Activated CD4-positive, alpha-beta T cell treated with anti-CD3 and anti-CD28 coated beads, Interleukin-2, amount 50 U/mL, for 24 hours (primary cell): Measurements from ENCODE around the gene ABCB7.
"Not testable (repeated sequence)": the region's sequence is repeated elsewhere in the genome, so short reads cannot be mapped to it uniquely, and the experiment has no call there.

Experiments used
- DNase-seq, 2 donors: peaks; one replicate each; pipeline ENCODE4 v3.0.0-alpha.2; 2020; ENCODE audit warnings: low read depth in 1 of 2, low spot score in 1 of 2

The ABCB7 gene

DNA sequence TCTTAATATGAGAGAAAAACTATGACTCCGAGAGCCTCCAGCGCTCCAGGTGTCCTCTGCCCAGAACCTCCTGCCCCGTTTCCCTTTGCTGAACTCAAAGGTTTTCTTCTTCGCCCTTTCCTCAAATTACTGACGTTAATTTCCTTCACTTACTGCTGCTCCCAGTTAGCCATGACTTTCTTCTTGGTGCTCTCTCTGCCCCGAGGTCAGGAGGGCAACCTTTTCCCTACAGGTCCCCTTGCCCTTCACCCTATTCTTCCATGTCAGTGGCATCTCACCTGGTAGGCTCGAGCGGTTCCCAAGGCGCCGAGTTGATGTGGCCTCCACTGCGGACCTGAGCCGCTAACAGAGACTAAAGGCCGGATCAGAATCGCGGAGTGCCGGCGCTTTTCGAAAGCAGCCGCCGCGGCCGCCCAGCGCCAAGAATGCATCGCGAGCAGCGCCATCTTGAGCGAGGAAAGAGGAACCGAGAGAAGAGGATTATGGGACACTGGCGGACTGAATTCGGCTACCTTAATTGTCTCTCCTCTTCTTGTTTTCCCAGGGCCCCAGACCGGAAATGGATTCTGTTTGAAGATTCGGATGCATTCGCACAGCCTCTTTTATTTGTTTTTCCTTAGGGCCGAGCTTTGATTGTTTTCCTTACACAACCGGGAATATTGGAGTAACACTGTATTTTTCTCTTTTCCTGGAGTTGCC lies at the start of gene ABCB7:
TSS of gene ABCB7 (minus strand) at position 457 of the 699 bp plus-strand sequence. CDS start at position 446, 11 bp downstream.
- DNase-seq: peak; percentile 30 to 39

DNA sequence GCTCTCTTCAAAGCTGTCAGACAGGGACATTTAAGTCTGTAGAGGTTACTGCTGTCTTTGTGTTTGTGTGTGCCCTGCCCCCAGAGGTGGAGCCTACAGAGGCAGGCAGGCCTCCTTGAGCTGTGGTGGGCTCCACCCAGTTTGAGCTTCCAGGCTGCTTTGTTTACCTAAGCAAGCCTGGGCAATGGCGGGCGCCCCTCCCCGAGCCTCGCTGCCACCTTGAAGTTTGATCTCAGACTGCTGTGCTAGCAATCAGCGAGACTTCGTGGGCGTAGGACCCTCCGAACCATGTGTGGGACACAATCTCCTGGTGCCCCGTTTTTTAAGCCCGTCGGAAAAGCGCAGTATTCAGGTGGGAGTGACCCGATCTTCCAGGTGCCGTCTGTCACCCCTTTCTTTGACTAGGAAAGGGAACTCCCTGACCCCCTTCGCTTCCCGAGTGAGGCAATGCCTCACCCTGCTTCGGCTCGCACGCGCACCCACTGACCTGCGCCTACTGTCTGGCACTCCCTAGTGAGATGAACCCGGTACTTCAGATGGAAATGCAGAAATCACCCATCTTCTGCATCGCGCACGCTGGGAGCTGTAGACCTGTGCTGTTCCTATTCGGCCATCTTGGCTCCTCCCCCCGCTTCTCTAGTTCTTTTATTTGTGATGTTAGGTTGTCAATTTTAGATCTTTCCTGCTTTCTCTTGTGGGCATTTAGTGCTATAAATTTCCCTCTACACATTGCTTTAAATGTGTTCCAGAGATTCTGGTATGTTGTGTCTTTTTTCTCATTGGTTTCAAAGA lies 32.5 kb upstream of the ABCB7 start:
- not testable (repeated sequence) for DNase-seq

DNA sequence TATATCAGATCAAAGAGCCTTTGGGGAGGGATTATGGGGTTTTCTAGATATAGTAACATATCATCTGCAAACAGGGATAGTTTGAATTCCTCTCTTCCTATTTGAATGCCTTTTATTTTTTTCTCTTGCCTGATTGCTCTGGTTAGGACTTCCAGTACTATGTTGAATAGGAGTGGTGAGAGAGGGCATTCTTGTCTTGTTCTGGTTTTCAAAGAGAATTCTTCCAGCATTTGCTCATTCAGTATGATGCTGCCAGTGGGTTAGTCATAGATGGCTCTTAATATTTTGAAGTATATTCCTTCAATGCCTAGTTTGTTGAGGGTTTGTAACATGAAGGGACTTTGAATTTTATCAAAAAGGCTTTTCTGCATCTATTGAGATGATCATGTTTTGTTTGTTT lies 25.6 kb upstream of the ABCB7 start:
- DNase-seq: no peak

DNA sequence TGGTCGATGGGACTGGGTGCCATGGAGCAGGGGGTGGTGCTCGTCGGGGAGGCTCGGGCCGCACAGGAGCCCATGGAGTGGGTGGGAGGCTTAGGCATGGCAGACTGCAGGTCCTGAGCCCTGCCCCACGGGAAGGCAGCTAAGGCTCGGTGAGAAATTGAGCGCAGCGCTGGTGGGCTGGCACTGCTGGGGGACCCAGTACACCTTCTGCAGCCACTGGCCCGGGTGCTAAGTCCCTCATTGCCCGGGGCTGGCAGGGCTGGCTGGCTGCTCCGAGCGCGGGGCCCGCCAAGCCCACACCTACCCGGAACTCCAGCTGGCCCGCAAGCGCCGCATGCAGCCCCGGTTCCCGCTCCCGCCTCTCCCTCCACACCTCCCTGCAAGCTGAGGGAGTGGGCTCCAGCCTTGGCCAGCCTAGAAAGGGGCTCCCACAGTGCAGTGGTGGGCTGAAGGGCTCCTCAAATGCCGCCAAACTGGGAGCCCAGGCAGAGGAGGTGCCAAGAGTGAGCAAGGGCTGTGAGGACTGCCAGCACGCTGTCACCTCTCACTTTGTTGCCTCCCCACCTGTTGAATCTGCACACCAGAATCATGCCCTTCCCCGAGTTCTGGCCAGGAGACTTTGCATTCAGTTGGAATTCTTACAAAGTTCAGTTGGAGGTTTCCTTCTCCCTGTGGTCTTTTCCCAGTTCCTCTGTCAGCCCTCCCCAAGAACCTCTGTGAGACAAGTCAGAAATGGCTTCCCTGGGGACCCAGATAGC lies 23.6 kb upstream of the ABCB7 start:
- DNase-seq: not testable (repeated sequence)

DNA sequence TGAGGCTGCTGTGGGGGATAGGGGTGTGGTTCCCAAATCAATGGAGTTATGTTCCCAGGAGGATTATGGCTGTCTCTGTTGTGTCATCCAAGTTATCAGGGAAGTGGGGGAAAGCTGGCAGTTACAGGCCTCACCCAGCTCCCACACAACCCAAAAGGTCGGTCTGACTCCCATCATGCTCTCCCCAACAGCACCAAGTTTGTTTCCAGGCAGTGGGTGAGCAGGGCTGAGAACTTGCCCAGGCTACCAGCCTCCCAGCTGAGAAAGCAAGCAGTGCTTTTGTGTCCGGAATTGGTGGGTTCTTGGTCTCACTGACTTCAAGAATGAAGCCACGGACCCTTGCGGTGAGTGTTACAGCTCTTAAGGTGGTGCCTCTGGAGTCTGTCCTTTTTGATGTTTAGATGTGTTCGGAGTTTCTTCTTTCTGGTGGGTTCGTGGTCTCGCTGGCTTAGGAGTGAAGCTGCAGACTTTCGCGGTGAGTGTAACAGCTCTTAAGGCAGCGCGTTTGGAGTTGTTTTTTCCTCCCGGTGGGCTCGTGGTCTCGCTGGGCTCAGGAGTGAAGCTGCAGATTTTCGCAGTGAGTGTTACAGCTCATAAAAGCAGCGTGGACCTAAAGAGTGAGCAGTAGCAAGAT lies 16.3 kb upstream of the ABCB7 start:
- not testable (repeated sequence) for DNase-seq

DNA sequence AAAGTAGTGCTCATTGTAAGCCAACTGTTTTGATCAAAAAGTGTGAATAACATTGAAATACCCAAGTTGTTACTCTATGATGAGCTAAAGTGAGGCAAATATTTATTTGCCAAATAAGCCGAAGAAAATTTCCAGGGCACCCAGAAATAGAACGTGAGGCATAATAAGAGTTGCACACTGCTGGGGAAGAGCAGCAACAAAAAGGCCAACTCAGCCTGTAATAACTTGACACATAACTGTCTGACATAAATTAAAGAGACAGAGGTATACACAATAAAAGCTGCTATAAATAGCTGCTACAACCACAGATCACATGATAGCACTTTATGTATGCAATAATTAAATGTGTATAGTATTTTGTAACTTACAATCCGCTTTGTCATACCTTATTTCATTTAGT lies 2.0 kb upstream of the ABCB7 start:
- DNase-seq: no peak

DNA sequence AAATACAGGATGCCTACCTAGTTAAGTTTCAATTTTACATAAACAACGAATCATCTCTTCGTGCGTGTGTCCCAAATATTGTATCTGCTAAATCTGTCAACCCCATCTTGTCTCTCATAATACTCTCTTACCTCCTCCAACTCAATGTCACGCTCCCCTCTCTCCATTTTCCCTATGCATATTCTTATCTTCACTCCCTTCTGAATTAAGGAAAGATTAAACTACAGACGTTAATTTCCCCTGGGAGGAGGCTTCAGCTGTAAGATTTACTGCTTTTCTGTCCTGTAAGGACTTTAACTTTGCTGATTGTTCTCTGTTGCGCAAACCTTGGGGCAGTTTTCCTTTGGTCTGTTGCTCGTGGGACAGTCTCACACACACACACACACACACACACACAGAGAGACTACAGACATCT lies 455 bp upstream of the ABCB7 start:
- DNase-seq: no peak

DNA sequence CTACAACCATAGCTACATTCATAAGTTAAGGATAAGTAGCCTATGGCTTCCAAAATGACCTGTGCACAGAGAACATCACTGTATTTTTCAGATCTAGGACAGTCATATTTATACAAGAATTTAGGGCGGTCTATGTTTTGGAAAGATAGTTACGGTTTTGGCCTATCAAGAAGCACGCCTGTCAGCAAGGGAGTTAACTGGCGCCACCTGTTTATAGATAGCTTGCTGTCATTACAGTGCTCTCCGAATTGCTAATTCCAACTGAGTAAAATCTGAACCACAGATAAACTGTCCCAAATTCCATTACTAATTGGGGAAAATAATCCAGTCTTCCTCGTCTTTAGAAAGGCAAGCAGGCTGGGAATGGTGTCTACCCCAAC lies 646 bp downstream of the ABCB7 start:
- no peak for DNase-seq

DNA sequence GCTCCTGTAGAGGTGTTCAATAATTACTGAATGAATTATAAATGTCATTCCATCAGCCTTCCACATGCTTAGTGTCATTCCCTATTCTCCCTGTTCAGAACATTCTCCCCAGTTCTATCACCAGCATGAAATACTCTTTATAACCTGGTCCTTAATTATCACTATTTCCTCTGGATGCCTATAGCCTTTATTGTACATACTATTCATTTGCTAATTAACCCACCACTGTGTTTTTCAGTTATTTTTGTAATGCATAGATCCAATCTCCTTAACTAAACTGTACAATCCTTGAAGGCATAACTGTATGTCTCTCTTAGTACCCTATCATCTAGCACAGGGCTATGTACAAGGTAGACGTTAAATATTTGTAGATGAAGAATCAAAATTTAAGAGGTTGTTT lies 1.2 kb downstream of the ABCB7 start:
- DNase-seq: no peak

DNA sequence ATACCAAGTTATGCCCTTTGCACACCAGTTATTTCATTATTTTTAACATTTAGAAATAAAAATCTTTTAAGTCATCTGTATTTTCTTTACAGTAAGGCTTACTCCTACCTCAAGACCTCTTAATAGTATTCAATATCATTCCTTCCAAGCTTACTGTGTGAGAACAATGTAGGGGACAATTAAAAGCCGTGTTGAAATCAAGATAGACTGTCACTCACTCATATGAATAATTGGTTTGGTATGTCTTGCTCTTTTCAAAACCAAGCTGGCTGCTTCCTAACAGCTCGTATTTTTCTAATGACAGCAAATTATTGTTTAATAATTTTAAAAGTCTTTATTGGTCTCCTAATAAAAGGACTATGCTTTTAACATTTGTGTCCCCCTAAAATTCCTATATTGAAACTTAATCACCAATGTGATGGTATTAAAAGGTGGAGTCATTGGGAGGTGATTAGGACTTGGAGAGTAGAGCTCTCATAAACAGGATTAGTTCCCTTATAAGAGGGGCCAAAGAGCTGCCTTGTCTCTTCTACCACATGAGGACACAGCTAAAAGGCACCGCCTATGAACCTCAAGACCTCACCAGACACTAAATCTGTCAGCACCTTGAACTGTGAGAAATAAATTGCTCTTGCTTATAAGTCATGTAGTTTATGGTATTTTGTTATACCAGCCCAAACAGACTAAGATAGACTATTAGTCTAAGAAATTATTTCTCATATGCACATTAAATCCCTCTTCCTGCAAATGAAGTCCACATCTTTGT lies 4.1 kb downstream of the ABCB7 start:
- no peak for DNase-seq

DNA sequence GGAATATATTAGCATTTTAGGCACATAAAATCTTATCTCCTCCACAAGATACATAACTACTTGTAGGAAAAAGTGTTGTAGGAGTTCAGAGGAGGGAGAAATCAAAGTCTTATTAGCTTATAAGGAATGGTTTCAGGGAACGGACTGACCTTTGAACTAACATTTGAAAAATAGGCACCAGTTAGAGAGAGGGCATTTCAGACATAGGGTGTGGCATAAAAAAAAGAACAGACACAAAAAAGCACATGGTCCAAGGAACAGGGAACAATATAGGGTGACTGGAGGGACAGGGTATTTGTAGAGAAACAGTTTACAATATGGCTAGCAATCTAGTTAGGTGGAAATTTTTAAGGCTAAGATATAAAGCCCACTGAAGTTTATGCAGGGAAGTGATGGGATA lies 6.4 kb downstream of the ABCB7 start:
- no peak for DNase-seq

DNA sequence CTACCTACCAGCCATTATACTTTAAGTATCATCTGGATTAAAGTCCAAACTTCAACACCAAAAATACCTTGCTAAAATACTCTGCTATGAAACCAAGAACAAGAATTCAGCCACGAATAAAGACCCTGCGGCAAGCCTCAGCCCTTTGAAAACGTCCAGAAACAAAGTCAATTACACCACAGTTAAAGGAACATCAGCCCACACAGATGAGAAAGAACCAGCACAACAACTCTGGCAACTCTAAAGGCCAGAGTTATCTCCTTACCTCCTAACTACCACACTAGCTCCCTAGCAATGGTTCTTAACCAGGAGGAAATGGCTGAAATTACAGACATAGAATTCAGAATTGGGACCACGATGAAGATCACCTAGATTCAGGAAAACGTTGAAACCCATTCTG lies 23.4 kb downstream of the ABCB7 start:
- no peak for DNase-seq

DNA sequence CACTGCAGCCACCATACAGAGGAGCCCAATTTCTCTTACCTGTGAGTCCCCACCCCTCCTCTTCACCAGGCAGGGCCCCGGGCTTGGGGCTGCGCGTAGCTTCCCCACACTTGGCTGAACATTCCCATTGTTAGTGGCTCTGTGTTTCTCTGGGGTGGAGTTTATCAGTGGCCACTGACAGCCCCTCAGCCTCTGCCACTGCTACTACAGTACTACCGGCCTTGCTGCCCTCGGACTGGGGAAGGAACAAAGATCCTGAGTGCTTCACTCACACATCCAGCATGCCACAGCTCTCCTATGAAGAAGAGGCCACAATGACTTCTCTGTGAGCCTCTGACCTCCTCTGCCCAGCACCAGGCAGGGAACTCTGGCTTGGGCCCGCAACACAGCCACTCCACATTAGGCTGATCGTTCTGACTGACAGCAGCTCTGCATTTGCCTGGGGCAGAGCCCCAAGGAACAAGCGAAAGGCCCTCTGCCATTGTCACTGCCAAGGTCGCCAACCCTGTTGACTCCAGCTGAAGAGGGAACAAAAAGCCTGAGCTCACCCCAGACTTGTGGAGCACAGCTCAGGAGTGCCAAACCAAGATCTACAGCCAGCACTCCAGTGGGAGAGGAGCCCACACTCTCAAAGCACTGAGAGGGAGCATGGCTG lies 24.0 kb downstream of the ABCB7 start:
- no peak for DNase-seq

DNA sequence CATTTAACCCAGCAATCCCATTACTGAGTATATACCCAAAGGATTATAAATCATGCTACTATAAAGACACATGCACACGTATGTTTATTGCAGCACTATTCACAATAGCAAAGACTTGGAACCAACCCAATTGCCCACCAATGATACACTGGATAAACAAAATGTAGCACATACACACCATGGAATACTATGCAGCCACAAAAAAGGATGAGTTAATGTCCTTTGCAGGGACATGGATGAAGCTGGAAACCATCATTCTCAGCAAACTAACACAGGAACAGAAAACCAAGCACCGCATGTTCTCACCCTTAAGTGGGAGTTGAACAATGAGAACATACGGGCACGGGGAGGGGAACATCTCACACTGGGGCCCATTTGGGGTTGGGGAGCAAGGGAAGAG lies 27.0 kb downstream of the ABCB7 start:
- DNase-seq: not testable (repeated sequence)

DNA sequence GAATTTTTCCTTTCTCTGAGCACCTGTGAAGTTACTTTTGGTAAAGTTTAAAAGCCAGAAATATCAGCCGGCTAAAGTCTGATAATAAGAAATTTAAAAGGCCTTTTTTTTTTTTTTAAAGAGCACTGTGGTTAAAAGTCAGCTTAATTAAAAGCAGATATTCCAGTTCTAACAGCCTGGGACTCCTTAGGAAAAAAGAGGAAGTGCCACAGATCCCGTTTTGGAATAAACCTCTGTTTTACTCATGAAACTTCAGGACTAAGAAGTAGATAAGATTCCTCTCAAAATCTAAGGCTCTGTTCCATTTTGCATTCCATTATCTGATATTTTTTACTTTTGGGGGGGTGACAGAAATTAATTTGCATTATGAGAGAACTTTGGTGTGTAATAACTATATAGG lies 37.8 kb downstream of the ABCB7 start:
- DNase-seq: no peak

DNA sequence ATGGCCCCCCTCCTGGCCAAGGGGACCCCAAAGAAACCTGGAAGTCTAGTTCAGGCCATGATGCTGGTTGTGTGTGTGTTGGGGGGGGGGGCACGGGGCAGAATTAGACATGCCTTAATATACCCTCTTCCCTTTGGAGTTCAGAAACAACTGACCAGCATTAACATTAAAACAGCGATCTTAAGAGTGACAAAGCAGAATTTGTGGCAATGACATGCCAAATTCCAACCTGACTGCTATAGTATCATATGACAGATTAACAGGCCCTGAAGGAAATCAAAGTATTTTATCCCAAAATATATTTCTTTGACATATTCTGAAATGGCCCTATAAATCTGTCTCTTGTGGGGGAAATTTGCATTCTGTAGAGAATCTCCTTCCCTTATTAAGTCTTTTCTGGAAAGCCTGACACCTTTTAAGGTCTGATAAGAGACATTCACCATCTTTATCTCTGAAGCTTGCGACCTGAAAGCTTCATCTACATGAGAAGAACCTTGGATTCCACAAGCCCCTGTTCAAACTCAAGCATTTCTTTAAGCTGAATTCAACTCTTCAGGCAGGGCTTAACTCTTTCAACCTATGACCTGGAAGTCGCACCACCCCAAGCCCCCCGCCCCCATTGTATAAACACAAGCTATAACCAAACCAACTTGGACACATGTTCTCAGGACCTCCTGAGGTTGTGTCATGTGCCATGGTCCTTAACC lies 40.2 kb downstream of the ABCB7 start:
- no peak for DNase-seq

DNA sequence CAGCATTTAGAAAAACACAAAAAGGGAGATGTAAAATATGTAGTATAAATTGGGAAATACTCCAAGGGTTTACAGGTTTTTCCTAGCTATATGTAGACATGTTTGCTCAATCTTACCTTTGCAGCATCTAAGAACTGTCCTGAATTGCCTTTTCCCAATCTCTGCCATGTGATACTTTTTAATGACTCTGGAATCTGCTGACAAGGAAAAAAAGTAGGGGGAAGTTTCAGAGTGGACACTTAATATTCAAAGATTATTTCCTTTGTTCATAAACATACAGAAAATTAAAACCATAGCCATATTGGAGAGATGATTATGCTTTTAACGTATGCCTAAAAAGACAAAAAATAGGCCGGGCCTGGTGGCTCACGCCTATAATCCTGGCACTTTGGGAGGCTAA lies 41.4 kb downstream of the ABCB7 start:
- DNase-seq: no peak

DNA sequence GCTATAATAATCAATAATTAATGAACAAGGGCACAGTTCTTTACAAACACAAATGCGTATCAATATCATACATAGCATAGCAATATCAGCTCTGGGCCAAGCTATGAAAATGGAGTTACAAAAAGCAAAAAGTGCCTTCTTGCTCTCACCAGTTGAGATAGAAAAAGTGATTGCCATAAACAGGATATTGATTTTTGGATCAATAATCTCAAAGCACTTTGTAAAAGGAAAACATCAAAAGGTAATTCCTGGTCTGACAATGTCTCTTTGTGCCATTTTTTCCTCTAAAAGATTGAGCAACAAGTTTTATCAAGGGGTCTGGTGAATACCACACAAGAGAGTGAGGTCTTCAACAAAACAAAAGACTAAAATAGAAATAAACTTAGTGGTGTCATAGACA lies 42.4 kb downstream of the ABCB7 start:
- no peak for DNase-seq

DNA sequence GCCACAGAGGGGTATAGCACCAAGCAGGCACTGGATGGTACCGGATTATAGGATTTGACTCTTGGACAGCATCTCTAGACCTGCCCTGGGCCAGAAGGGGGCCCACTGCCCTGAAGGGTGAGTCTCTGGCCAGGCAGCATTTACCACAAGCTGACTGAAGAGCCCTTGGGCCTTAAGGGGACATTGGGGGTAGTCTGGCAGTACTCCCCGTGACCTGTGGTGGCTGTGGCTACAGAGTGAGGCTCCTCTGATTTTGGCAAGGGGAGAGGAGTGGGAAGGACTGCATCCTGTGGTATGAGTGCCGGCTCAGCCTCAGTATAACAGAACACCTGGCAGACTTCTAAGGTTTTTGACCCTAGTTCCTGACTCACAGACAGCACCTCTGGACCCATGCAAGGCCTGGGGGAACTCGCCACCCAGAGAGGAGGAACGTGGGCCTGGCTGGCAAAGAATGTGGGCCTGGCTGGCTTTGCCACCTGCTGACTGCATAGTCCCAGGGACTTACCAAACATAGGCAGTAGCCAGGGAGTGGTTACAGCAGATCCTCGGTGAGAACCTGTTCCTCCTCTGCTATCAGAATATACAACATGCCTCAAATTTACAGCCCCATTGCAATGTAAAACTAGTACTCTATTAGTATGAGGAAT lies 48.1 kb downstream of the ABCB7 start:
- DNase-seq: no peak
